ENCODE measurements around the gene NAALADL2. TPM values are rescaled to one million over a fixed set of nuclear protein-coding genes. Genes with fewer than 3 reads are reported as not detected.

Gene NAALADL2
- total RNA-seq, 2 experiments from 2014 or later = 0.30 to 1.2 TPM

- Histone ChIP-seq H3K9me3 (ENCODE audit: control insufficient read depth in 1 of 2, insufficient read depth in 1 of 2, low read length in 2 of 2) (peaks cover 0 to 4% of the 10 kb centered on the region in 2 experiments), H3K27ac (ENCODE audit: low read depth in 1 of 2, low read length in 2 of 2) (no peak overlapping the region), H3K4me1 (ENCODE audit: insufficient read depth, low read length) (no peaks in the 10 kb centered on the region), H3K4me3 (ENCODE audit: low read length) (no peak overlapping the region), H3K36me3 (ENCODE audit: insufficient read depth, low read length) (no peaks in the 10 kb centered on the region), H3K27me3 (ENCODE audit: control insufficient read depth in 1 of 2, insufficient read depth in 2 of 2, low read length in 2 of 2) (no peaks in the 10 kb centered on the region)
- POLR2A ChIA-PET = no interaction called here
- Mint-ChIP-seq H3K27me3 (no peaks in the 10 kb centered on the region), H3K4me3 (no peak overlapping the region), H3K27ac (no peak overlapping the region), H3K4me1 (ENCODE audit: low read depth) (no peaks in the 10 kb centered on the region), H3K9me3 (peaks cover 12% of the 10 kb centered on the region), H3K36me3 (ENCODE audit: low read depth) (no peaks in the 10 kb centered on the region)
- CTCF ChIA-PET = no interaction called here
- no peak for DNase-seq
- intact Hi-C loops (cut with DNase I, micrococcal nuclease) = no loop called here
- no peak for TF ChIP-seq CTCF (IDR thresholded peaks at IDR 0.05)
- ATAC-seq (ENCODE audit: poor library complexity) = no peak
These were observed 705.2 kb downstream of the NAALADL2 start for GRCh38 chr3:175564363-175564762.

GRCh38 chr3:175571096-175571495 is 712.0 kb downstream of the NAALADL2 start:
- no peak for ATAC-seq (ENCODE audit: poor library complexity)
- Histone ChIP-seq H3K36me3 (ENCODE audit: insufficient read depth, low read length) (no peaks in the 10 kb centered on the region), H3K27me3 (ENCODE audit: control insufficient read depth in 1 of 2, insufficient read depth in 2 of 2, low read length in 2 of 2) (no peaks in the 10 kb centered on the region), H3K9me3 (ENCODE audit: control insufficient read depth in 1 of 2, insufficient read depth in 1 of 2, low read length in 2 of 2) (peaks cover 0 to 8% of the 10 kb centered on the region in 2 experiments), H3K27ac (ENCODE audit: low read depth in 1 of 2, low read length in 2 of 2) (no peak overlapping the region), H3K4me3 (ENCODE audit: low read length) (no peak overlapping the region), H3K4me1 (ENCODE audit: insufficient read depth, low read length) (no peaks in the 10 kb centered on the region)
- no peaks in the 10 kb centered on the region for H3K36me3 Mint-ChIP-seq (ENCODE audit: low read depth)
- H3K9me3 Mint-ChIP-seq = no peaks in the 10 kb centered on the region
- POLR2A ChIA-PET = interaction anchor here (0.6 kb wide), 1 partner anchor 14 kb away, joined by 3 read pairs; no protein-coding TSS in a partner anchor
- no peaks in the 10 kb centered on the region for H3K4me1 Mint-ChIP-seq (ENCODE audit: low read depth)
- DNase-seq = no peak
- no peak for TF ChIP-seq CTCF (IDR thresholded peaks at IDR 0.05)
- intact Hi-C loops (cut with DNase I, micrococcal nuclease) = no loop called here
- CTCF ChIA-PET = no interaction called here
- H3K27me3 Mint-ChIP-seq = no peaks in the 10 kb centered on the region
- no peak overlapping the region for H3K27ac Mint-ChIP-seq
- no peak overlapping the region for H3K4me3 Mint-ChIP-seq

GRCh38 chr3:175573226-175573625 is 714.1 kb downstream of the NAALADL2 start:
- POLR2A ChIA-PET = no interaction called here
- Histone ChIP-seq H3K4me3 (ENCODE audit: low read length) (no peak overlapping the region), H3K27ac (ENCODE audit: low read depth in 1 of 2, low read length in 2 of 2) (no peak overlapping the region), H3K4me1 (ENCODE audit: insufficient read depth, low read length) (no peaks in the 10 kb centered on the region), H3K36me3 (ENCODE audit: insufficient read depth, low read length) (no peaks in the 10 kb centered on the region), H3K9me3 (ENCODE audit: control insufficient read depth in 1 of 2, insufficient read depth in 1 of 2, low read length in 2 of 2) (peaks cover 0 to 5% of the 10 kb centered on the region in 2 experiments), H3K27me3 (ENCODE audit: control insufficient read depth in 1 of 2, insufficient read depth in 2 of 2, low read length in 2 of 2) (no peaks in the 10 kb centered on the region)
- H3K27ac Mint-ChIP-seq = no peak overlapping the region
- no peak for DNase-seq
- intact Hi-C loops (cut with DNase I, micrococcal nuclease) = no loop called here
- CTCF ChIA-PET = no interaction called here
- no peaks in the 10 kb centered on the region for H3K4me1 Mint-ChIP-seq (ENCODE audit: low read depth)
- no peaks in the 10 kb centered on the region for H3K36me3 Mint-ChIP-seq (ENCODE audit: low read depth)
- no peaks in the 10 kb centered on the region for H3K27me3 Mint-ChIP-seq
- no peak overlapping the region for H3K4me3 Mint-ChIP-seq
- no peak for ATAC-seq (ENCODE audit: poor library complexity)
- no peaks in the 10 kb centered on the region for H3K9me3 Mint-ChIP-seq
- no peak for TF ChIP-seq CTCF (IDR thresholded peaks at IDR 0.05)

Data from CD4-positive, alpha-beta T cell (primary cell).